HG03196 (cell line): Measurements from ENCODE around the gene POLR1C.
"Not testable (repeated sequence)": the region's sequence is repeated elsewhere in the genome, so short reads cannot be mapped to it uniquely, and the experiment has no call there.

Experiments used
- ATAC-seq: cut with Tn5 transposase; IDR thresholded peaks from one replicate; pipeline ENCODE4 v1.9.1; 2021; ENCODE audit not compliant: unreplicated experiment

POLR1C gene

DNA sequence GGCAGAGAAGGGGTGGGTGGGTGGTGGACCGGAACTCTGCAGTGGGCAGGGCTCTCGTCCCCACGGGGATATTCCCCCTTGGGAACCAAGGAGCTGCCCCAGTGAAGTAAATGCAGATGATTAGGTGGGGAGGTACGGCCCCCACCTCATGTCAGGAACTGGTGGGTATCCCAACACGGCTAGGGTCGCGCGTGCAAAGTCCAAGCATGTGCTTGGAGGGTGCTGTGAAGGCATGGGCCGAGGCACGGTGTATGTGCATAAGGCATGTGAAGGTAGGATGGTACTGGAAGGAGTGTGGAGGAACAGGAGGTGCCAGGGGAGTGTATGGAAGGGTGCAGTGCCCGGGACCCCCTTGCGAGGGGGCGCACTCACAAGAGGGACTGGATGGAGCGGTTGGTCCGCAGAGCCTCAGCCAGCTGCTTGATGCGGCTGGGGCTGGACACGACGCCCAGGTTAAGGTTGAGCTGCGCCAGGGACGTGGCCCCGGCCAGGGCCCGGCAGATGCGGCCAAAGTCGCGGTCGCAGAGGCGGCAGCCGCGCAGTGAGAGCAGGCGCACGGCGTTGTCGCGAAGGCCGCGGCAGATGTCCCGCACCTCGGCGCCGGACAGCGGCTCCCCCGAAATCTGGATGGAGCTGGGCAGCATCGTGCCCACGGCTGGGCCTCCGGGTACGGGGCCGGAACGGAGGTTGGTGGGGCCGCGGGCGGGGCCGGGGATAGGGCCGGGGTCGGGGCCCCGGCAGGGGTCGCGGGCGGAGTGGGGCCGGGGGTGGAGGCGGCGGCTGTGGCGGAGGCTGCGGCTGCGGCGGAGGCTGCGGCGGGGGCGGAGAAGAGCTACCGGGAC is 7.5 kb upstream of the POLR1C start:
- no peak for ATAC-seq

DNA sequence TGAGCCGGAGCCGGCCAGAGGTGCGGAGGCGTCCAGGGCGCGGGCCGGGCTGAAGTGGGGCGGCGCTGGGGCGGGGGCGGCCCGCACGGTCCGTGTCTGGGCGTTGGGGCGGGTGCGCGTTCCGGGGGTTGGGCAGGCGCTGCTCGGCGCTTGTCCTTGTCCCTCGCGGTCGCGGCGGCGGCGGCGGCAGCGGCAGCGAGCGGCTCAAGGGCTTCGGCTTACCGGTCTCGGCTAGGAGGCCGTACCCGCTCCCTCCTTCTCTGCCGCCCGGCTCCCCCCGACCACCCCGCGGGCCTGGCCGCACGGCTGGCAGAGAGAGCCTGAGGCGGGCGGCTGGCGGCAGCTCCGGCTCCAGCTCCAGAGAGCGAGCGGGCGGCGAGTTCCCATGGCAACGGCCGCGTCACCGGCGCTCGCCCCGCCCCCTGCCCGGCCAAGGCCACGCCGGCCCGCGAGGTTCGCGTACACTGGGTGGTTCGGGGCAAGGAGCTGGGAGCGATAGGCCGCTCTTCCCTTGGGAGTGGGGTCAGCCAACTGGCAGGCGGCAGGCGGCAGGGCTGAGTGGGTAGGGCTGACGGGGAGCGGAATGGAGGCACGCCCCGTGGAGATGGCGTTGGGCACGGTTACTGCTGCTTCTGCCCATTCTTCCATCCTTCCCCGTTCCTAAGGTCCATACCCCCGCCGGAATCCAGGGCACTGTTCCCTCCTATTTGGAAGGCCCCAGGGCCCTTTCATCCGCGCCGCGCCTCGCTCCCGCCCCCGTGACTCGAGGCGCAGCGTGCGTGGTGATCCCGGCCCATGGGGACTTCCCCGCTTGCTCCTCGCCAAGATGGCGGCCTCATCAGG is 6.7 kb upstream of the POLR1C start, which contains the start of gene LRRC73:
LRRC73 (minus strand) TSS at position 363 of the 843 bp plus-strand sequence. CDS start 561 bp downstream, outside the sequence.
- ATAC-seq, result no peak

DNA sequence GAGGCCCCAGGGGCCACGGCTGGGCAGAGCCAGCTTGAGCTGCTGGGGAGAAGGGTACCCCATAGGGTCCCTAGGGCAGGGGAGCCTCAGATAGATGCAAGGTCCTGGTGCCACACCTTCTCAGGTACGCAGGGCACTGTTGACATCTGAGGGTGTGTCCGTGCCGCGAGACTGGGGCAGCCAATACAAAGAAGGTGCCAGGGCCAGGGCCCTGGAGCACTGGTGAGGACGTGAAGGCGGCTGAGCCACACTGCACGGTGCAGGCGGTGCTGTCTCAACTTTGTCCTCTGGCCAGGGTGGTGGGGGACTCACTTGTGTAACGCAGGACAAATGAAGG is 6.1 kb upstream of the POLR1C start:
- ATAC-seq, result no peak

DNA sequence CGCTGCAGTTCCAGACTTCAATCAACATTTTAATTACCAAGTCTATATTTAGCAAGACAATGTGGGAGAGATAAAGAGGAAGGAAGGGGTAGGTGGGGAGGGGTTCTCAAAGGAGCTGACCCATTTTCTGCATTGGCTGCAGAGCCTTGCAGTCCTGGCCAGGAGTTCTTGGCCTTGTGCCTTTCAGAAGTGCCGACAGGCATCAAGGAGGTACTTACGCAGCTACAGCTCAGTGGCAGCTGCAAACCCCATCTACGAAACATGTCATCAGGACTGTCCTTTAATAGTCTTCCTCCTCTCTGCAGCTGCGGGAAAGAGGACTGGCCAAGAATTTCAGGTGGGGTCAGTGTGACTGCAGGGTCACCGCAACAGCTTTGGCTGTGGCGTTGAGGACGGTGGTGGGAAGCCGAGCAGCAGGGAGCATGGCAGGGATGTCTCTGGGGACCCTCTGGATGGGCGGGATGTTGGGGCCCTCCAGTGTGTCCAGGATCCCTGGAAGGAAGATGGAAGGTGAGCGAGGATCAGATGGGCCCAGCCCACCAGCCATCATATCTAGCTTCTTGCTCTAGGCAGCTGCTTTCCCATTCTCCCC is 5.0 kb upstream of the POLR1C start:
- ATAC-seq, result no peak

DNA sequence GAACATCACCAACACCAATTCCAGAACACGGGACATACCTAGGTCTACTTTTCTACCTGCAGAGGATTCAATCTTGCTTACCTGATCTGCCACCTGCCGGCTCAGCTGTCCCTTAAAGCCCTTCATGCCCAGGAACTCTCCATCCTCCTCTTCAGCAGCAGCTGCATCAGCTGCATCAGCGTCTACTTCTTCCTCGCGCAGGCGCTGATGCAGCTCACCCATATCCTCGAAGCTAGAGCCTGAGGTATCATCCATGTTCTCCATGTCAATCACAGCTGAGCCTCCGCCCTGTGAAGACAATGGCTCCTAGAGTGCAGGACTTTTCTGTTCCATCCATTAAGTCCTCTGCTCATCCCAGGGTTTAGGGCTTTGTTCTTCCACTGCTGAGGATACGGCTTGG is 1.1 kb upstream of the POLR1C start:
- no peak for ATAC-seq

DNA sequence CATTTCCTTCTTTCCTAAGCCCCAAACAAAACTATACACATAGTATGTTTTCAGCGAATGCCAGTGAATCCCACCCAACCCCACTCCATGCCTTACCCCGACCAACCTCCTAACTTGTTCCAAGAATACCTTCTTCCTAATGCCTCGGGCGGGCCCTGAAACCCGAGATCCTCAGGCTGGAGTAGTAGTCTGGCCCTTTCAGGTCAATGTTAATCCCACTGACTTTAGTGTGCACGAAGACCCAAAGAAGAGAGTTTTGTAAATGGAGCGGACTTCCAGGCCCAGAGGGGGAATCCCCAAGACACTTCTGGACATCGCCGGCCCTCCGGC is 557 bp upstream of the POLR1C start:
- ATAC-seq, result peak; percentile 1

DNA sequence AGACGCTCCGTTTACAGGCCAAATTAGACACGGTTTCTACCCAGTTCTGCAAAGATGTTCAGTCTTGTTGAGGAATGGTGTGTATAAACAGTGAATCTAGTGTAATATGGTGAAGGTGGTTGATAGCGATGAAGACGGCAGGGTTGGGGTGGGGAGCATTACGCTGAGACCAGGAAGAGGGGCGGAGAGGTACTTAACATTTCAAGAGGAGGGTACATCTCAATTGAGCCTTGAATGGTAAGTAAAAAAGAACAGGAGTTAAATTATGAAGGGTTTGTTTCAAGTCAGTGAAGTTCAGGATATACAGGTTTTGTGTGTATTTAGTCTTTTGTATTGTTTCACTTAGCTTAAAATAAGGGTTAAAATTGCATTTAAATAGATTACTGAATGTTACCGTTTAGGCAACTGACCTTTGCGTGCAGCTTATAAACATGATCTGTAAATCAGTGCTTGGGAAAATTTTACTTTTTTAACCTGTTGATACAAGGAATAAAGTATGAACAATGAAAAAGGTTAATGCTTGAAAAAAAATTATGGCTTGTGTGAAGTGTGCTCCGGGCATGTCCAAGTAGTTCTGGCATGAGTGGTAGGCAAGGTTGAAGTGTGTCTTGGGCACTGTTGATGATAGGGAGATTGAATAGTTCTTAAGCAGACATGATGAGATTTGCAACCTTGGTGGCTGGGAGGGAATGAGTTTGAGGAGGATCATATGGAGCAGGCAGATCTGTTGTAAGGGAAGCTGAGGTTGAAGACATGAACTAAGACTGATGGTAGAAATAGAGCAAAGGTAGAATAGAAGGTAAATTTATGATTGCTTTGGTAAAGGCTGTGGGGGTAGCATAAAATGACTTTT is 842 bp downstream of the POLR1C start:
- ATAC-seq, result no peak

DNA sequence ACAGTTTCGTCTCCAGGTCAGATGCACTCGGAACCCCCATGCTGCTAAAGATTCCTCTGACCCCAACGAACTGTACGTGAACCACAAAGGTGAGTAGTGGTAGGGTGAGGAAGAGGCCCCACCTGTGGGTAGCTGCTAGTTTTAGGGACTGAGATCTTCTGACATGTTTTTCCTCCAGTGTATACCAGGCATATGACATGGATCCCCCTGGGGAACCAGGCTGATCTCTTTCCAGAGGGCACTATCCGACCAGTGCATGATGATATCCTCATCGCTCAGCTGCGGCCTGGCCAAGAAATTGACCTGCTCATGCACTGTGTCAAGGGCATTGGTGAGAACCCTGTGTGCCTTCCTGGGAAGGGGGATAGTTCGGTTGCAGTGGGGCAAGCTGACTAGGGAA is 3.2 kb downstream of the POLR1C start:
- no peak for ATAC-seq

DNA sequence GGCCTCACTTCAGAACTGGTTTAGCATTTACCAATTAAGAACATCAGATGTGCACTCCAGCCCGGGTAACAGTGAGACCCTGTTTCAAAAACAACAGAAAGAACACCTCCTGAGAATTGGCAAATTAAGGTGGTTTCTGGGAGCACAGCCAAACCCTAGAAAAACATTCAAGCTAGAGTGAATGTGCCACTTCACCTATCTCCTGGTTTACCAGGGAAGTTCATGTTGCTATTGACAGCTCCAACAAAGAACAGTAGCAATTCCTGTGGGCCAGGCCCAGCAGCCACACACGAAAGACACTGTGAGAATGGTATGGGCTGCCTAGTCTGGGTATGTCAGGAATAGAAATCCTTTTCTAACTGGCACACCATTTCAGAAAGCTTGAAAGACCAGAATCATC is 4.9 kb downstream of the POLR1C start:
- no peak for ATAC-seq

DNA sequence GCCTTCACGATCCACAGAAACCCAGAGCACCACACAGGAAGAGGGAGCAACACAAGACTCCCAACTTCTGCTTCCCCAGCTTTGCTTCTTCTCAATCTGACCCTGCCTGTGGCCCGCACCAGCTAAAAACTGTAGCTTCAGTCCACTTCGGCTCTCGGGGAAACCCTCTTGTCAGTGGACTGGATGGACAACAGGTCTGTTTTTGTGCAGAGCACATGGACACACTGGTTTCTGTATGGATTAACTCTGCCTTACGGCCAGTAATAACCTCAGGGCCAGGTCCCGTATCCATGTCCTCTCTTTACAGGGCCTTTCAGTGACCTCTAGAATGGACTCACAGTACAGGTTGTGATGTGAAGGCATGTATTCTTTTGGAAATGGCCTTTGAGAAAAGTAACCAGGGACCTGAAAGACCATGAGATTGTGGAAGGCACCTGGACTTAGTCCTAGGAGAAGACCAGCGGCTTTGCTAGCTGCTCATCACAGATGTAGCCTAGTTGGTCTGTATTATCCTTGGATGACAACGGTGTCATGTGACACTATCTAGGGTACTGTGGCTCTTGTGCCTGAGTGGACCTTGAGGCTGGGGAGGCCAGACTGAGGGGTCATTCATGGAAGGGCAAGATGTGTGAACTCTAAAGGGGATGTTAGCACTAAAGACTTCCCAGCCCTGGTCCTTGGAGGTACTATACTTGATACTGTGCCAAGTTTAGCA is 5.8 kb downstream of the POLR1C start:
- no peak for ATAC-seq

DNA sequence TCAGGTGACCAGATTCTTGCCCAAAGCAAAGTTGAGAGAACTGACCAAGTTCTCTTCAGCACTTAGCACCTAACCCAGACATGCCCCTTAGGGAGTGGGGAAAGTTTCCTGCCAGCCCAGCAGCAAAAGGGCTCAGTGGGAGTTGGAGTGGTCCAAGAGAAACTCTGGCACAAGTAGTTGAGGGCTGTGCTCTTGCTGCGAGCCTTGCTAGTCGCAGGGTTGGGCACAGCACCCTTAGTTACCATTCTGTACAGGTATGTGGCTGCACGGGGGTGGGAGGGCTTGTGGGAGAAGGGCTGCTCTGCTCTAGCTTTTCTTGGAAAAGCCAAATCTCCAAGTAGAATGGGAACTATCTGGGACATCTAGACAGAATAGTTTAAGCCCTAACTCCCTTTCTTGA is 6.4 kb downstream of the POLR1C start:
- ATAC-seq, result no peak

DNA sequence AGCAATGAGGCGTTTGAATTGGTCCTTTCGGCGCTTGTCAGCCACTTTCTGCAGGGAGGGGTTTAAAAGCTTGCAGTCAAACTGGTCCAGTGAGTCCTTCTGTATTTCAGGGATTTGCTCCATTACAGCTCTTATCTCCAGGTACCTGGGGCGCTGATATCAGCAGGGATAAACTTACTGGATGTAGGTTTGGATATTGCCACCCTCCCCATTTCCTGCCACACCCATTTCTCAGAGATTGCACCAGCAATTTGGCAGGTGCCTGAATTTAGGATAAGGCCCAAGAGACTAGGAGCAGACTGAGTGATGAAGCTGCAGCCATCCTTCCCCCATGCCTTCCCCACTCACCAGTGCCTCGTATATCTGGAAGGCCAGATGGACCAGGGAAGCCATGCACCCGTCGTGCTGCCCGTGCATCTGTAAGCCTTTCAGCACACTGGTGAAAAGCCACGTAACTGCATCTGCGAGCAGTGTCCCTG is 7.6 kb downstream of the POLR1C start:
- ATAC-seq, result no peak

DNA sequence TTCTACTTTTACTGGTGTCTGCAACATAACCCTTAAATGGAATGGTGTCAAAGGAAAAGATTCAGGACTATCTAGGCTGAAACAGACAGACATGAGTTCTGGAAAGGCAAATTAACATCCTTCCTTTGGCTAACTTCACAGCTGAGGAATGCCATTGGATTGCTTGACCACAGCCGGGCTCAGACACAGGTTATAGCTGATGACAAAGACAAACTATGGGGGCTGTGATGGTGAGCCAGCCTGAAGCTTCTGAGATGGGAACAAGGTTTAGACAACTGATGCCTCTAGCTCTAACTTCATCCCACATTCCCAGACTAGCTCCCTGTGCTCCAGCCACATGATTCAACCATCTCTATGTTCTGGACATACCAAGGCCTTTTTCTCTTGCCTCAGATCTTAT is 15.3 kb downstream of the POLR1C start:
- ATAC-seq, result no peak

DNA sequence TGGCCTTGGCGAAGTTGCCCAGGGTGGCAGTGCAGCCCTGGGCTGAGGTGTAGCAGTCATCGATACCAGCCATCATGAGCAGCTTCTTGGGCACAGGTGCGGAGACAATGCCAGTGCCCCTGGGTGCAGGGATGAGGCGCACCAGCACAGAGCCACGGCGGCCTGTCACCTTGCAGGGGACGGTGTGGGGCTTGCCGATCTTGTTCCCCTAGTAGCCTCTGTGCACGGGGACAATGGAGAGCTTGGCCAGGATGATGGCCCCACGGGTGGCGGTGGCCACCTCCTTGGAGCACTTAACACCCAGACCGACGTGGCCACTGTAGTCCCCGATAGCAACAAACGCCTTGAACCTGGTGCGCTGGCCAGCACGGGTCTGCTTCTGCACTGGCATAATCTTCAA is 22.1 kb downstream of the POLR1C start:
- ATAC-seq, result not testable (repeated sequence)

DNA sequence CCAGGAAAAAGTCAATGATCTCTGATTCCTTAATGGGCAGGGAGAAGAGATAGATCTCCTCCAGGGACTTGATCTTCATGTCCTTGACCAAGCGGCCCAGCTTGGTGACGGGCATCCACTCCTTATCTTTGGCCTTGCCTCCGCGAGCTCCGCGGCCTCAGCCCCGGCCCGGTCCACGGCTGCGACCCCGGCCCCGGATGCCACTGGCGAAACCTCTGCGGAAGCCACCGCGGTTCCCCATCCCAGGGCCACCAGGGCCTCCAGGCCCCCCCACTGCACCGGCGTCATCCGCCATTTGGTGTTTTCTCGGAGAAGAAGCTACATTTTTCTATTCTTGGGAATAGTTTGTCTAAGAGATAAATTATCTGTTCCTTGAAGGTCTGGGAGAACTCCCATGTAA is 22.5 kb downstream of the POLR1C start:
- not testable (repeated sequence) for ATAC-seq

DNA sequence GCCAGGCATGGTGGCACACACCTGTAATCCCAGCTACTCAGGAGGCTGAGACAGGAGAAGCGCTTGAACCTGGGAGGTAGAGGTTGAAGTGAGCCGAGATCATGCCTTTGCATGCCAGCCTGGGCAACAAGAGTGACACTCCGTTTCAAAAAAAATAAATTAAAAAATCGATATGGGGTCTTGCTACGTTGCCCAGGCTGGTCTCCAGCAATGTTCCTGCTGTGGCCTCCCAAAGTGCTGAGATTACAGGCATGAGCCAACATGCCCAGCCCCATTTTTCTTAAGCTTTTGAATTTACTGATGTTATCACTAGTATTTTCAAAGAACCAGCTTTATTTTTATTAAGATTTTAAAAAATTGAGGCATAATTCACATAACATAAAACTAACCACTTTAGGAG is 23.6 kb downstream of the POLR1C start:
- no peak for ATAC-seq

DNA sequence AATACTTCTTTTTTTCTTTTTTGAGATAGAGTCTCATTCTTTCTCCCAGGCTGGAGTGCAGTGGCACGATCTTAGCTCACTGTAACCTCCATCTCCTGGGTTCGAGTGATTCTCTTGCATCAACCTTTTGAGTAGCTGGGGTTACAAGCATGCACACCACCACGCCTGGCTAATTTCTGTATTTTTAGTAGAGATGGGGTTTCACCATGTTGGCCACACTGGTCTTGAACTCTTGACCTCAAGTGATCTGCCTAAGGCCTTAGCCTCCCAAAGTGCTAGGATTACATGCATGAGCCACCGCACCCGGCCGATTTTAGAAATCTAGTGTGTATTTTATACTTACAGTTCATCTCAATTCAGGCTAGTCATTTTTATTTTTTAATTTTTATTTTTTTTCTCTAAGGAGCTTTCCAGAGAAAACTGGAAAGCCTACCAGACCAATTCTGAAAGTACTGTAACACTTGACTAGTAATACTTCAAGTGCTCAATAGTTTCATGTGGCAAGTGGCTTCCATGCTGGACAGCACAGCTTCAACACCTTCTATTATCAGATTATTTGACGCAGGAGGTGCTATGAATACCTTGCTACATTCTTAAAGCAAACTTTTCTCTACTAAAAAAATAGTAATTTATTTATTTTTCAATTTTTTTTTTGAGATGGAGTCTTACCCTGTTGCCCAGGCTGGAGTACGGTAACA is 25.0 kb downstream of the POLR1C start:
- no peak for ATAC-seq

DNA sequence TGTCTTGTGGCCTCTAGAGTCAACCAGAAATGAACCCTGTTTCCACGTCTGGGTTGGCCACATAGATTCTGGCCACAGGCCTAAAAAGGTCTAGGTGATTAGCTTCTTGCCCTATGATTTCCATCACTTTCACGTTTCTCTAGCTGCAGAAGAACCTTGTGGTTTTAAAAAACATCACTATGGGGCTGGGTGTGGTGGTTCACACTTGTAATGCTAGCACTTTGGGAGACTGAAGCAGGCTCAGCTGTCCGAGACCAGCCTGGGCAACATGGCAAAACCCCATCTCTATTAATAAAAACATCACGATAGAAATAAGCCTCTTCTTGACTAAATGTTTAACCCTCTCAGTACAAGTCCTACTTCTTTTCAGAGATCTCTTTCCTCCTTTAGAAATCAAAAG is 27.6 kb downstream of the POLR1C start:
- ATAC-seq, result no peak

DNA sequence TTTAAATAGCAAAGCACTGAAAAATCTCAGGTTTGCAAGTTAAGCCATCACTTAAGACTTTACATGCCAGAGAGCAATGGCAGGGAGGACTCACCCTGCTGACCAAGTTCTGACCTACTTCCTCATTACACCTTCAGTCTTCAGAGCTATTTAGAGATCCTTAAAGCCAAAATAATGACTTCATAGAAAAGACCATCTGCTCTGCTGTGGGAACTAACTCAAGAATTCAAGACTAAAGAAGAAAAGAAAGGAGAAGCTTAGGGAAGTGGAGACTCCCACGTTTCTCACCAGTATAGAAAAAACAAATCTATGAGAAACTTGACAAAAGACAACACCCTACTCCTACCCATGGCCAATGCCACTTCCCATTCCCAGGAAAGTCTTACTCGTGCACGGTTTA is 30.3 kb downstream of the POLR1C start:
- no peak for ATAC-seq

DNA sequence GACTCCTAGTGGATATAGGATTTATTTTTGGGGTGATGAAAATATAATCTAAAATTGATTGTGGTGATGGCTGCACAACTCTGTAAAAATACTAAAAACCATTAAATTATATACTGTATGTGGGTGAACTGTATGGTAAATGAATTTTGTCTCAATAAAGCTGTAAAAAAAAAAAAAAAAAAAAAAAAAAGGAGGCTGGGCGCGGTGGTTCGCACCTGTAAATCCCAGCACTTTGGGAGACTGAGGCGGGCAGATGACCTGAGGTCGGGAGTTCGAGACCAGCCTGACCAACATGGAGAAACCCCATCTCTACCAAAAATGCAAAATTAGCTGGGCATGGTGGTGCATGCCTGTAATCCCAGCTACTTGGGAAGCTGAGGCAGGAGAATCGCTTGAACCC is 40.7 kb downstream of the POLR1C start:
- ATAC-seq, result not testable (repeated sequence)
